Measurements from ENCODE around the gene TARS3.
"Not testable (repeated sequence)": the region's sequence is repeated elsewhere in the genome, so short reads cannot be mapped to it uniquely, and the experiment has no call there.

The TARS3 gene

DNA sequence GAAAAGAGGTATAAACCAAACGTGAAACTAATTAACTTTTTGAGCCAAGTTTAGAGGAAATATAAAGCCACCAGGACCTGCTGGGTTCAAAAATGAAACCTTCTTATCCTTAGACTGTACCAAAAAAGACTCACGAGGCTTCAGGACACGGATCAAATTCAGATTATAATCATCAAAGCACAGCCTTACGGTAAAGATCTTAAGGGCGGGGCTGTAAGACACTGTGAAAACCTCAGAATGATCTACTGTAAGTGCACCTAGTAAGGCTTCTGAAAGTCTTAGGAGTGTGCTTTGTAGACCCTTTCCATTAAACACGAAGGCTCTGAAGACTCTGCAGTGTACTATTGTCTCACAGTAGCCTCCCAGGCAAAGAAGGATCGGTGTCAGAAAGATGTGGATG lies 26.8 kb downstream of the TARS3 start:
- no peak for DNase-seq

DNA sequence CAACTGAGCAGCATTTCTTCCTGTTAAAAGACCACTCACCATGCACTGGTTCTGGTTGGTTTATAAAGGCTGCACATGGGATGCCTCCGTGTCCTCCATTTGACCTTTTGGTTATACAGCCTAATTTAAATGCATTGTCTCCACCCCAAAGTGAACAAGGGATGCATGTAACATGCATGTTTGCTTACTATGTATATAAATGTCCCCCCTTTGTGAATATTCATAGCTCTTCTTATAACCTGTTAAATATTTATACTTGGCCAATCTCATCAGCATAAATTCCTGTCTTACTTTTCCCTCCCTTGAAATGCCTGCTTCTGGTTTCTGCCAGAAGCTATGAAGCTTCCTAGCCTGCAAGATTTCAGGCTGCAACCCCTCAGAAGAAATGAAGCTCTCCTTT lies 27.4 kb downstream of the TARS3 start:
- no peak for DNase-seq

DNA sequence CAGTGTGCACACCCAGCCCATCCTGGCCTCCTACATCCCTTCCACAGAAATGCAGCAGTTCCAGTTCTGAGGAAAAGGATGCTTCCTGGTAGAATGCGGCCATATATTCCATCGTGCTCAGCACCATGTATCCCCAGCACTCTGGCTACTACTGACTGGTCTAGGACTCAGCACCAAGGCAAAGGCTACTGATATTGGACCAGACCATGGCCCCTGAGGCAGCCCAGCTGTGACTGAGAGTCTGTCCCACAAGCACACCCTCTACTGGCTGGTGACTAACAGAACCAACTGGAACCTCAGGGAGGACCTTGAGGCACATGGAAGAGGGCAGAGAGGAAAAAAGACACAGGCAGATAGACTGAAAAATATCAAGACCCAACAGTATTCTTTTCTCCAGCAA lies 30.0 kb downstream of the TARS3 start:
- DNase-seq, result no peak

DNA sequence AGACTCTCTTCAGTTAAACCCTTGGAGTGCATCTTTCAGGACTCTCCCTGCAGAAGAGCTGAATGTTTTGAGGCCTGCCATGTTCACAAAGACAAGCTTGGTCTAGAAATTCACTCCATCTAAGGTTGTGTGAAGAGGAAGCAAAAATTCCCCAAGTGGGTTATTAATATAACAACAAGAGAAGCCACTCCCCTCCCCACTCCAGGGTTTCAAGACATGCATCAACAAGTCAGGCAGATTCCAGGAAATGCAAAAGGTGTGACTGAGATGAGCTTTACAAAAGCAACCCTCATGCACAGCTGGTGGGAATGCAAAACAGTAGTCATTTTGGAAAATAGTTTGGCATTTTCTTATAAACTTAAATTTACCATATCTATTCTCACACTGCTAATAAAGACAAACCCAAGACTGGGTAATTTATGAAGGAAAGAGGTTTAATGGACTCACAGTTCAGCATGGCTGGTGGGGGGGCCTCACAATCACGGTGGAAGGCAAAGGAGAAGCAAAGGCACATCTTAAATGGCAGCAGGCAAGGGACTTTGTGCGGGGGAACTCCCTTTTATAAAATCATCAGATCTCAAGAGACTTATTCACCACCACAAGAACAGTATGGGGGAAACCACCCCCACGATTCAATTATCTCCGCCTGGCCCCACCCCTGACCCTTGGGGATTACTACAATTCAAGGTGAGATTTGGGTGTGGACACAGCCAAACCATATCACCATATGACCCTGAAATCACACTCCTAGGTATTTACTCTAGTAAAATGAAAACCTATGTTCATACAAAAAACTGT lies 31.3 kb downstream of the TARS3 start:
- no peak for DNase-seq

DNA sequence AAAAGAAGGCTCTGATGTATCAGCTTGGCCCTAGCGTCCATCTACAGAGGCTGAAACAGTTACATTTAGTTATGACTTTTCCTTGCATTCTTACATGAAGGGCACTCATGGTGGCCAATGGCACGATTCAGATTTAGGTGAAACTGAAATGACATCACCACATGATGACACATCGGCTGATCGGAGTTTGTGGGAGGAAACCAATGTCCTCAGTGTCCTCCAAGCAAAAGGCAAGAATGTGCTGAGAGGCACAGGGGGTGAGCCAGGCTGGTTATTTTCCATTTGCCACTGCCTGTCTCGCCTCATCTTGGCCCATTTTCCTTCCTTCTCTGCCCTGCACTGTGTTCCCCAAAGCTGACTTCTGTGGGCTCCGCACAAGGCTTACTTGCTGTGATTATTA lies 34.4 kb downstream of the TARS3 start:
- no peak for DNase-seq

DNA sequence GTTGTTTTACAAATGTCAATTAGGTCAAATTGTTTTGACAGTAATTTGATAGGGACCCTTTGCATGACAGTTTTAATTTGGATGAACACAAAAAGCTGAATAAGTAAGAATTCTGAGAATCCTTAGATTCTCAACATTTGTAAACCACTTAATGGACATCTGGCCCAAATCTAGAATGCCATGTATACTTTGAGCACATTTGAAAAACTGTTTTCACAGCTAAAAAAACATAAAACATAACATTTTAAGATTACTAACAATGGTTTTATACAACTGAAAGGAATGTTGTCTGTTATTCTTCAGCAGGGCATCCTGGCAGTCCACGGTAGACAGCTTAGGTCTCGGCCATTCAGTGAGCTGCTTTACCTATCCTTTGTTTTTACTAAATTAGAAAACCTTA lies 37.6 kb downstream of the TARS3 start:
- DNase-seq, result no peak

DNA sequence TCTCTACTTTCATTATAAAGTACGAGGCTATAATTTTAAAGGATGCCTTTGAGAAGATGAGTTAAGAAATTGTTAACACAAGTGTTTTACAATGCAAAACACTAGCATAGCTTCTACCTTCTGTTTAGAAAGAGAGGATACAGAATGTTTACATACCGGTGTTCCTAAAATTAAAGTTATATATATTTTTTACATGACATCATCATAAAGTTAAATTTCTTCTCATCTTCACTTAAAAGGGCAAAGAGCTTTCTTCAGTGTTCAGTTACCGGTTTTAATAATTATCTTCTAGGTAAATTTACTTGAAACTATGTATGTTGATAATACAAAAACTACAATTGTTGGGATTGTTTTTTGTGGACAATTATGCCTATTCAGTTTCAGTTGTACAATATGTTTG lies 39.4 kb downstream of the TARS3 start:
- no peak for DNase-seq

DNA sequence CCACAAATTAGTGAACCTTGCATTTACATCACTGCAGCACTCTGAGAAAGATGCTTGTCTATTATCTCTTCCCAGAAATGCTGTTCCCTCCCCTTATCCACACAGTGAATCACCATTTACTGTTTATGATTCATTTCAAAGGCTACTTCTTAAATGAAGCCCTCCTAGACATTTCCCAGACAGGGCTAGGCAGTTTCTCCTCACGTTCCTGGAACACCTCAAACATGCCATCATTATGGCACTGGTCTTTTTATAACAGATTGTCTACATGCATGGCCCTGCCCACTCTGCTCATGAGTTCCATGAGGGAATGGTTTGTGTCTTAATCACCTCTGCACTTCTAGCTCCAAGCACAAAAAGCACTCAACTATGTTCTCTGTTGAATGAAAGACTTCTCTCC lies 39.9 kb downstream of the TARS3 start:
- no peak for DNase-seq

DNA sequence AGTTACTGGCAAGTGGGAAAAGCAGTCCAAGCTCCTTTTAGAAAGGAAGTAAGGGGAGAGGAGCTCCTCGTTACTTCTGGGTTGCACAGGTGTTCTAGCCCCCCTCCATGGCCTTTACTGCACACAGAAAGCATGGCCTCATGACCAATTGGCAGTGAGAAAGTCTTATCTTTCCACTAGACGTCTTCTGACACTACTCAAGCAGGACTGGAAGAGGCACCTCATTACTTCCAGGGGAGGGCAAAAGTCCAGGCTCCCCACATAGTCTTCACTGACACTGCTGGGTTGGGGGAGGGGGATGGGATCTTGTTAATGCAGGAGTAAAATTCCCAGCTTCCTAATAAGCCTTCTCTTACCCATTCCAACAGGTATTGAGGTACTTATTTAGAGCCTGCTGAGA lies 44.5 kb downstream of the TARS3 start:
- no peak for DNase-seq

DNA sequence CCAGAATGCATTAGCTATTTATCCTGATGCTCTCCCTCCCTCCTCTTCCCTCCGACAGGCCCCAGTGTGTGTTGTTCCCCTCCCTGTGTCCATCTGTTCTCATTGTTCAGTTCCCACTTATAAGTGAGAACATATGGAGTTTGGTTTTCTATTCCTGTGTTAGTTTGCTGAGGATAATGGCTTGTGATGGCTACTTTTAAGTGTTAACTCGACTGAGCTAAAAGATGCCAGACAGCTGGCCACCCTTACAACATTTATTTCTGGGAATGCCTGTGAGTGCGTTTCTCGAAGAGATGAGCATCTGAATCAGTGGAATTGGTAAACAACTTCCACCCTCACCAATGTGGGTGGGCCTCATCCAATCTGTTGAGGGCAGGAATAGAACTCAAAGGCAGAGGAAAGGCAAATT lies 47.3 kb downstream of the TARS3 start:
- no peak for DNase-seq

DNA sequence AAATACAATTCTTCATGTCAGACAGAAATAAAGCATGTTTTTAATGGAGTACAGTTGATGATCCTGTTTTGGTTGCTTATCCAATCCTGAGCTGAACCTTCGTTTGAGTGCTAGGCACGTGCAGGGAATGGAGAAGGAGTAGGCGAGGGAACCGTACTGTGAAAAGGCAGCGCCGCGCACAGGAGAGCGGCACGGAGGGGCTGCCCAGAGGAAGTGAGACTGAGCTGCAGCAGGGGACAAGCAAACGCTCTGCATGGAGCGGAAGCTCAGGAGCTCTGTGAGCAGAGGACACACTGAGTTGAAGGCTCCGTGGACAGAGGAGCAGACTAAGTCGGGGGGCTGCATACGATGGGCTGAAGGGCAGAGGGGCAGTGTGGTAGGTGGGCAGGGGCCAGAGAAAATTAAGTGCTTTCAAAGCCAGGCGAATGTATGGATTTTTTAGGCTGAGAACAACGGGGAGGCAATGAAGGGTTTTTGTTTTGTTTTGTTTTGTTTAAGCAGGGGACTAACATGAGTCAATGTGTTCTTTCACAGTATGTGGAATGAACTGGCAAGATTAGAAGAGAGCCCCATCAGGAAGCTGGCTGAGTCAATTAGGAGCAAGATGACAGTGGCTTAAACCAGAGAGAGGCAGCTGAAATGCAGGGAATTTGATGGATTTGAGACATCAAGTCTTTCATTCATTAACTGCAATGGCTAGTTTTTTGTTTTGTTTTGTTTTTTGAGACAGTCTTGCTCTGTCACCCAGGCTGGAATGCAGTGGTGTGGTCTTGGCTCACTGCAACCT lies 48.3 kb downstream of the TARS3 start:
- DNase-seq, result no peak

DNA sequence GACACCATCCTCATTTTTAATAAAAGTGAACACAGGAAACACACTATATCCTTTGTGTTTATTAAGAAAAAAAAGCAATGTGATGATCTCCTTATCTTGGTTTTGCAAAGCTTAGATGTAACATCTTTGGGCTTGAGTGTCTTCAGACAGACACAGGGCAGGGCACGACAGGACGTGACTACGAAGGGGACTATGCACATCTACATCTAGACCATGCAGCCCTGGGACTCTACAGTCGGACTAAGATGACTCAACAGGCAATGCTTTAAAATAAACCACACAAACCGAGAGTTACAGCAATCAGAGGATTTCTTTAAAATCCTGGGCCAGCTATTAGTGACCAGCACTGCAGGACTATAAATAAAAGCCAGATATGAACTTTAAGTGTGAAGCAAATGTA lies 49.3 kb downstream of the TARS3 start:
- DNase-seq, result no peak

DNA sequence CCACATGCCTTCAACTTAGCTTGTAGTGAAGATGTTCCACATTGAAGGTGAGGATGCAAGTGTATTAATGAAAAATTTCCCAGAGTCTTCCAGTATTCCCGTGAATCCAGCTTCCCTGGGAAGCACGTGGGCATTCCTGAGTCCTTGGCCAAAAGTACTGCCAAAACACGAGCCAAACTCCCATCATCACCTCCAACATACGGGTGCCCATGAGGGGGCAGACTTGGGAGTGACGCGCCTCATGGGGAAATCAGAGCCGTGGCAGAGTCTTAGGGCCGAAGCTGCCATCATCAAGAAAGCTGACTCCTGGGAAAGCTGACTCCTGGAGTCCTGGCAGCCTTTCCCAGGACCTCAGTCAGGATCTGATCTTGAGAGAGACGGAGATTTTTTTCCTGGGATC lies 52.0 kb downstream of the TARS3 start:
- DNase-seq, result no peak

DNA sequence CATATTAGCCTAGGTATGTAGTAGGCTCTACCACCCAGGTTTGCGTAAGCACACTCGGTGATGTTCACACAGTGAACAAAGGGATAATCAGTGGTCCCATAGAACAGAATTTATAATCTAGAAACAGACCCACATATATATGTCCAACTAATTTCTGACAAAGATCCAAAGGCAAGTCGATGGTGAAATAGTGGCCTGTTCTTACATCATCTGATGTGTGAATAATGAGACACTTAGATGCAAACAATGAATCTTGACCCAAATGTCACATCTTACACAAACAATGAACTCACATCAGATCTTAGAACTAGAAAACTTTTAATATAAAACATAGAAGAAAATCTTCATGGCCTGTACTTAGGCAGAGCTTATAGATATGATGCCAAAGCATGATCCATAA lies 54.5 kb downstream of the TARS3 start:
- no peak for DNase-seq

DNA sequence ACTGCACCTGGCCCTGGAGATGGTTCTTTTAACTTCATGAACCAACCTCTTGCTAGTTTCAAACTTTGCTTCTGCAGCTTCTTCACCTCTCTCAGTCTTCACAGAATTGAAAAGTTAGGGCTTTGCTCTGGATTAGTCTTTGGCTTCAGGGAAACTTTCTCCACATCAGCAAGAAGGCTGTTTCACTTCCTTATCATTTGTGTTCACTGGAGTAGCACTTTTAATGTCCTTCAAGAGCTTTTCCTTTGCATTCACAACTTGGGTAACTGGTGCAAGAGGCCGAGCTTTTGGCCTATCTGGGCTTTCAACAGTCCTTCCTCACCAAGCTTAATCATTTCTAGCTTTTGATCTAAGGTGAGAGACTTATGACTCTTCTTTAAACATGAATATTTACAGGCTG lies 56.4 kb downstream of the TARS3 start:
- no peak for DNase-seq

DNA sequence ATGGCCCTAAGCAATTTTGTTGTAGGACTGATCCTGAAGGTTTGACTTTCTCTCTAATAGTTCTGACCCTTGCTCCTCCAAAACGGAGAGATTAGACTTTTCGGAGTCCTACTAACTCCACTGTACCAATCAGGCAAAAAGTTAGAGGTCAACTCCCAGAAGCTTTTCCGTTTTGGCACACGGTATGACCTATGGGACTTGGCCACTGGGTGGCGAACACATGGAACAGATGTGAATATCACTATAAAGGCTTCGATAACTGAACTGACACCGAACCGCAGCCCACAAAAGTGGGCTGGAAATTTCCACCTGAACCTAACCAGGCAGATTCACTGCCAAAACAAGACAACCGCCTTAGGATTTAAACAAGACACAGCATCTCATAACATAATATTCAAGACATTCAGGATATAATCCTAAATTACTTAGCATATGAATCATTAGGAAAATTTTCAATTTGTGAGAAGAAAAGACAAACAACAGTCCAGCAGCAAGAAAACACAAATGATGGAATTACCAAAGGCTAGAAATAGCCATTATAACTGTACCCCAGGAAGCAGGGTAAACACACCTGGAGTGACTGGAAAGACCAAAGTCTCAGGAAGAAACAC lies 59.9 kb downstream of the TARS3 start:
- DNase-seq, result no peak

DNA sequence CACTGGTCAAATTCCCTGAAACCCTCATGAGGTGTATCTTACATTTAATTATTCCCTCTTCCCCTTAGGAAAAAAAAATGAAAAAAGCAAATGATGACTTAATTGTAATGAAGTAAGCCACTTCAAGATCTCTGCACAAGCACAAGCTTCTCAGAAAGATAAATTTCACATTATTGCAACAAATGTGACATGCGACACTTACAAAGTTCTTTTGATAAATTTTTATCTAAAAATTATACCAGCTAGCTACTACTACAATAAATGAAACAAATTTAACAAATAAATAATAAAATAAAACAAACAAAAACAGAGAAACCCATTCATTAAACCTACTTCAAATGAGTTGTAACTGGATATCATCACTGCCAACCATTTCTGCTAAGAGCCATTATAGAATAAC lies 62.1 kb downstream of the TARS3 start:
- DNase-seq, result no peak

DNA sequence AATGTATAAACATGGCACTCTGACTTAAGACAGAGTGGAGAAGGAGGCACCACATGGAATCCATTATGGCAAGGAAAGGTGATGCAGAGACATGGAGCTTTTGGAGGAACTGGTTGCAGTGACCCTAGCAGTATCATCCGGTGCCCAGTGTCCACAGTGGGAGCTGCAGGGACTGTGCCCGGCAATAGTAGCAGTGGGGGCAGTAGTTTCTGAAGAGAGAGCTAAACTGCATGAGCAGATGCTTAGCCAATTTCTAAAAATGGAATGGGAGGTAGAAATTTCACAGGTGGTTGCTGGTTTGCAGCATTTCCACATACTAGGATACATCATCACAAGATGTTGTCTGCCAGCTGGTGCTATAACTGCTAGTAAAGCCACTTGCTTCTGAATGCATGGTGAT lies 64.3 kb downstream of the TARS3 start:
- DNase-seq, result no peak

DNA sequence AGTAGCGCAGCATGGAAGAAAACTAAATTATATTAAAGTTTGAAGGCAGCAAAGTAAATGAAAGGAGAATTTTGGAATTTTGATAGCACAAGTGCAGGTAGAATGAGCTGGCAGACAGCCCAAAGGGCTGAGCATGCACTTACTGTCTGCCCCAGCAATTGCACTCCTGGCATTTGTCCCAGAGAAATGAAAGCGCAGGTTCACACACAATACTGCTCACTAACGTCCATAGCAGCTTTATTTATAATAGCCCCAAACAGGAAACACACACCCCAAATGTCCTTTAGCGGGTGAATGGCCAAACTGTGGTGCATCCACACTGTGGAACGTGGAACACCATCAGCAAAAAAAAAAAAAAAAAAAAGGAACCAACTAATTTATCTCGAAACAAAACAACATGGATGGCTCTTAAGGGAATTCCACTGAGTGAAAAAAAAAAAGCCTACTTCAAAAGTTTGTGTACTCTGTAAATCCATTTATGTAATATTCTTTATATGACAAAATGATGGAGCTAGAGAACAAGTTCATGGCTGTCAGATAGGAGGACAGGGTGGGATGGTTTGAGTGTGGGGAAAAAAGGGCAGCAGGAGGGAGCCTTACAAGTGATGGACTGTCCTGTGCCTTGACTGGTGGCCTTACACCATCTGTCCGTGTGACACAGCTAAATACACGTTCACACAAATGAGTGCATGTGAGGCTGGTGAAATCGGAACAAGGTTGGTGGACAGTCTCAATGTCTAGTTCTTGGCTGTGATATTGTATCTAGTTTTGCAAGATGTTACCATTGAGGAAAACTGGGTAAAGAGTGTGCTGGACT lies 66.1 kb downstream of the TARS3 start:
- DNase-seq, result no peak

DNA sequence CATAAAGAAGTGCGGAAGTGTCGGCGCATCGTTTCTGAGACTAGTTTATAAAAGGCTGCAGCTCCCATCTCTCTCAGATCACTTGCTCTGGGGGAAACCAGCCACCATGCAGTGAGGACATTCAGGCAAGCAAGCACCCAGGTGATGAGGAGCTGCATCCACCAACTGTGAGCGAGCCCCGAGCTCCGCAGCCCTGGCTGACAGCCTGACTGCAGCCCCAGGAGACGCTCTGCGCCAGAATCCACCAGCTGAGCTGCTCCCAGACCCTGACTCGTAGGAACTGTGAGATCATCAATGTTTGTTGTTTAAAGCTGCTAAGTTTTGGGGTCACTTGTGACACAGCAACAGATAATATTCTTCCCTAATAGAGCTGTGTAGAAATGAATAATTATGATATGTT lies 67.1 kb downstream of the TARS3 start:
- DNase-seq, result no peak

DNA sequence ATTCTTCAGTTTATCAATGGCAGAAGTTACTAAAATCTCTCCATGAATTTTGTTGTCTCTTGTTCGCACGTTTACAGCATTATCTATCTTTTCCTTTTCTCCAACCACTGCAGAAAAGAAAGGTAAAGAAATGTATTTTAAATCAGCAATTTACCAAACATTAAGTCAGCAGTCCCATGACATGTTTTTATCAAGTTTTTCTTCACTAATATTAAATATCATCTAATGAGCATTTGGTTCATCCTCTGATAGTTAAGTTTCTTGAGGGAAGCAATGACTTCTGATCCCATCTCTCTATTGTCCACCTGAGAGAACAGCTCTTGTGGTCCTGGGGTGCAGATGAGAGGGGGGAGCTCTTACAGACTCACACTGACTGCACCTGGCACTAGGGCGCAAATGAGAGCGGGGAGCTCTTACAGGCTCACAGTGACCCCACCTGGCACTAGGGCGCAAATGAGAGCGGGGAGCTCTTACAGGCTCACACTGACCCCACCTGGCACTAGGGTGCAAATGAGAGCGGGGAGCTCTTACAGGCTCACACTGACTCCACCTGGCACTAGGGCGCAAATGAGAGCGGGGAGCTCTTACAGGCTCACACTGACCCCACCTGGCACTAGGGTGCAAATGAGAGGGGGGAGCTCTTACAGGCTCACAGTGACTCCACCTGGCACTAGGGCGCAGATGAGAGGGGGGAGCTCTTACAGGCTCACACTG lies 69.5 kb downstream of the TARS3 start:
- DNase-seq, result not testable (repeated sequence)

DNA sequence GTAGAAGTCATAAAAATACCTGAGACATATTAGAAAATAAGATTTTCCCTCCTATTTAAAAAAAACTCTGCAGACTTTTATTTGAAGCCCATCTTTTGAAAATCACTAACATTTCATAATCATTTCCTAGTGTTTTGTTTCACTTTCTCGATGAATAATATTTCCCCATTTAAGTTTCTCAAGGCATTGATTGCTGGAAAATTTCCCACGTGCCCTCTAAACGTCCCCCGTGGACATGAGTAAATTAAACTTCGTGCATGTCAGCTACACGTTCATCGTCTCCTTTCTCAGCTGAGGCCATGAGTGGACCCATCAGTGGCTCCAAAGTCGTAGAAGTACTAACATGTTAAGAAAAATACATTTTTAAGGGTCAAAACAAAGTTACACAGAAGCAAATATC lies 70.1 kb downstream of the TARS3 start:
- no peak for DNase-seq
